ENCODE measurements around the gene MAGI2.
"Not testable (repeated sequence)": the region's sequence is repeated elsewhere in the genome, so short reads cannot be mapped to it uniquely, and the experiment has no call there.

Gene MAGI2

DNA sequence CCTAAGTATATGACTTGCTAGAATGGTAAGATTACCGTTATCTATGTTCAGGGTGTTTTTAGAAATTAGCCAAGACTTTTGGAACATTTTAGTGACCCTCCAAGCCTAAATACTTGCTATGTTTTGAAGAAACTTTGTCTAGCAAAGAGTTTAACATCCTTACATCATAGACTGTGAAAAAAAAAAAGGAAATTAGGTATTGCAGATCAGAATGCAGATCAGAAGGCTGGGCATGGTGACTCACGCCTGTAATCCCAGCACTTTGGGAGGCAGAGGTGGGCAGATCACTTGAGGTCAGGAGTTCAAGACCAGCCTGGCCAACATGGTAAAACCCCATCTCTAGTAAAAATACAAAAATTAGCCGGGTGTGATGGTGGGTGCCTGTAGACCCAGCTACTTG, 10.7 kb downstream of the MAGI2 start:
- not testable (repeated sequence) for DNase-seq

DNA sequence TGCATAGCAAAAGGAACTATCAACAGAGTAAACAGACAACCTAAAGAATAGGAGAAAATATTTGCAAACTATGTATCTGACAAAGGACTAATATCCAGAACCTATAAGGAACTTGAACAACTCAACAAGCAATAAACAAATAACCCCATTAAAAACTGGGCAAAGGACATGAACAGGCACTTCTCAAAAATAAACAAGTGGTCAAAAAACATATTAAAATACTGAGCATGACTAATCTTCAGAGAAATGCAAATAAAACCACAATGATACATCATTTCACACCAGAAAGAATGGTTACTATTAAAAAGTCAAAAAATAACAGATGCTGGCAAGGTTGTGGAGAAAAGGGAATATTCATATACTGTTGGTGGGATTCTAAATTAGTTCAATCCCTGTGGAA, 17.1 kb downstream of the MAGI2 start:
- no peak for DNase-seq

DNA sequence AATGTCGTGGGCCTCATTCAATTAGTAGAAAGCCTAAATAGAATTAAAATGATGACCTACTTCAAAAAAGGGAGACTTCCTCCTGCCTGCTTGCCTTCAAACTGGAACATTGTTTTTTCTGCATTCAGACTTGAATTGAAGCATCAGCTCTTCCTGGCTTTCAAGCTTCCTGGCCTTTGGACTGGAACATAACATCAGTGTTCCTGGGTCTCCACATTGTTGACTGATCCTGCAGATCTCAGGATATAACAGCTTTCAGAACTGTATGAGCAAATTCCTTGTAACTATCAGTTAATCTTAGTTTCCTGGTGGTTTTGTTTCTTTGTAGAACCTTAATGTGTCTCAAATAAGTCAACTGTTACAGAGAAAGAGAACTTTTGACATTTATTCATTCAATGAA, 18.6 kb downstream of the MAGI2 start:
- DNase-seq = no peak

DNA sequence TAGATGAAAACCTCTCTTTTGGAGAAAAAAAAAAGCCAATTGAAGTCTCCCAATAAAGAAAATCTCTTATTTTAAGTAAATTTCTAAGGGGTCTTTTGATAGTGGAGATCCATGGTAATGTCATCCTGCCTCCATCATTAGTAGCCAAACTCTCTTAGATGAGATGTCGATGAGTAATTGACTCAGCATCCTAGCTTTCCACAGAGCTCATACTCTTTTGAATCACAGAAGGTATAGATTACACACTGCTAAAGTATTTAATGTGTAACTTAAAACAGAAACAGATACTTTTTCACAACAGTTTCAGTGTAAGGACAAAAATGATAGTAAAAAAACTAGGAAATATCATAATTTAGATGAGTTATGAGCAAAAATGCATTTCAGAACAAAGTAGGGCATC, 19.4 kb downstream of the MAGI2 start:
- no peak for DNase-seq

DNA sequence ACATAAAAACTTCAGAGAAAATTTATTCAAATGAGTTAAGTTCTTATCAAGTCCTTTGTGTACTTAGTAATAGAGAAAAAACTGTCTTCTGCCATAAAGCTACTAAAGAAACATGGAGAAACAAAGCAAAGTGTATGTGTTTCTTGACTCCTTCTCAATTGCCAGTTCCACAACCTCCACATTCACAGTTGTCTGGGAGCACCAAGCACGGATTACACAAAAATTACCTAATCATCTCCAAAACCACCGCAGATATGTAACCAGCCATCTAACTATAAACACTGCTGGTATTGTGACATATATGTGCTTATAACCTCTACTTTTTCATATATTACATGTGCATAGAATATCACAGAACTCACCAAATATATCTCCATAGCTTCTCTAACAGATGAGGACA, 23.1 kb downstream of the MAGI2 start:
- DNase-seq = no peak

DNA sequence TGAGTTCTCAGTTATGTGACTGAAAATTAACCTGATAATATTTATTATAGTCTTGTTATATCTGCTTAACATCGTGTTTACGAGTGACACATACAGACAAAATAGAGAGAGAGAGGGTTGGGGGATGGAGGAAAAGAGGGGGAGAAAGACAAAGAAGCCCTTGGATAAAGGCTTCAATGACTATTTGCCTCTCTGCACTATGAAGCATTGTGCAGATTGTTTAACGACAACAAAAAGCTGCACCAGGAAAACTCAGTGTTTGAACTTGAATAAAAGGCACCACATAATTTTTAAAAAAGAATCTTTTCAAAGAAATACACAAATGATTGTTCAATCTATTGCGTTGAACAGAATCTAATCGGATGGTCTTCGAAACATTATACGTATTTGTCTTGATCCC, 27.8 kb downstream of the MAGI2 start:
- no peak for DNase-seq

DNA sequence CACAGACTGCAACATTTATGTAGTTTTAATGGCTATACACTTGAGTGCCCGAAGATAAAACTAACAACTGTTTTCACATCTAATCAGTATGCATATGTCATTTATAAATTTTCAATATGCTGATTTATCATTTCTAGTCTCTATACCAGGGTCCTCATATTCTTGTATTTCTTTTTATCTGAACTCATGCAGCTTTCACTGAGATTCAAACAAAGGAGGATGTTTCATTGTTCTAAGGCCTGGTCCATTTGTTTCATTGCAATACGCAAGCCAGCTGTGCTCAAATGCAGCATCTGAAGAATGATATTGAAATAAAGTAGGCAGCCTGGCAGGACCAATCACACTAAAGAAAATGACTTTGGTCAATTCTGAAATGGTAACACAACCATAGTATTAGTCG, 31.7 kb downstream of the MAGI2 start:
- DNase-seq = no peak

DNA sequence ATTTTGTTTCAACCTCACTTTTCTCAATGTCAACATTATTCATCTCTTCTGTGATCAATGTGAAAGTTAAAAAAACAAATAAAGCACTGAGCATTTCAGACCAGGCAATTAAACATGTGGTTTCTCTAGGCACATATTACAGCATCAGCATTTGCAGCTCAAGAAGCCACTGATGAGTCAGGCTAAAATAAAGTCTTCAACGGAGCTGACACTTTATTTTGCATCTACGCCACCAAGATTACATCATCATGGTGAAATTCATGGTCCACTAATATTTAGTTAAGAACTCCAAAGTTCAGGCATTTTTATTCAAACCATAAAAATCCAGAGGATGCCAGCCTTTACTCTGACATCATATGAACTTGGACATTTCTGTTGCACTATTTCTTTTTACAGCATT, 33.0 kb downstream of the MAGI2 start:
- DNase-seq = no peak

DNA sequence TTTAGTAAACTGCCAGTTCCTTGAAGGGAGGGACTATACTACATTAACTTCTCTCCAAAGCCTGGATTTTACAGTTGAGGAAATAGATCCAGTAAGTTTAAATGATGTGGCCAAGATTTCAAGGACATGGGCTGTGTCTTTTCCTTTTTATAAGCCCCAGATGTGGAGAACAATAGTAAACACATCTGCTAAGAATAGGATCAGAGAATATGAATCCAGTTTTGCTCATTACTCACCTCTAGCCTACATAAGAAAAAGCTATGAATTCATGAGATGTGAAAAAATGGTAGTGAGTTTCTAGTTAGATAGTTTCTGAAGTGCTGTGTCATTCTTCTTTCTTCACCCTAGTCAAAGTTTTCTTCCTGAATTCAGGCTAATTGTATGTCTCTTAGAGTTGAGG, 38.6 kb downstream of the MAGI2 start:
- DNase-seq = no peak

DNA sequence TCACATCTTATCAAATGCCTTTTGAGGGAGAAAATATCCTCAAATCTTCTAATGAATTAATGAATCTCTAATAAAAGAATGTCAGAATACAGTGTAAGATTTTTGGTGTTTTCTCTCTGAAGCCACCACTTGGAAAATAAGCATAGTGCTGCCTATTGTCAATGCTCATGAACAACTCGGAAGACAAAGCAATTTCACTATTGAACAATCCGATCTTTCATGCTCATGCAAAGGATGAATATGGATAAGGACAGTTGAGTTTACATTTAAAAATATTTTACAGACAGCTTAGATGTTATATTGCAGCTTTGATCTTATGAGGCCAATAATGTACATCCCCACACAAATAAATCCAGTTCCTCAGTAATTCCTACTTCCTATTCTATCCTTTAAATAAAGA, 40.6 kb downstream of the MAGI2 start:
- no peak for DNase-seq

DNA sequence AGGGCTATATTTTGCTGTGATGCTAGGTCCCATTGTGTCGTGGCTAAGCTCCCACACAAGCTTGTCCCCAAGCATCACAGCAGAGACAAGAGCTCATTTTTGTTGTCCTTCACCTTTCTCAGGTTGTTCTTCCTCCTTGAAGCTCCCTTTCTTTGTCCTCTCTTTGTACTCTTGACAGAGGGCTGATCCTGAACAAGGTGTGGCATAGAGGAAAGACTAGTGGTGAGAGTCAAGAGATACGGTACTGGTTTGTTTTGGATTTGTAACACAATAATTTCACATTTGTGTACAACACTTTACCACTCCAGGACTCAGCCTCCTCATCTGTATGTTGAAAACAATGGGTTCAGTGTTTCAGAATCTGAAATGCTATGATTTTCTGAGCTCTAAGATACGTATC, 41.0 kb downstream of the MAGI2 start:
- DNase-seq = no peak

DNA sequence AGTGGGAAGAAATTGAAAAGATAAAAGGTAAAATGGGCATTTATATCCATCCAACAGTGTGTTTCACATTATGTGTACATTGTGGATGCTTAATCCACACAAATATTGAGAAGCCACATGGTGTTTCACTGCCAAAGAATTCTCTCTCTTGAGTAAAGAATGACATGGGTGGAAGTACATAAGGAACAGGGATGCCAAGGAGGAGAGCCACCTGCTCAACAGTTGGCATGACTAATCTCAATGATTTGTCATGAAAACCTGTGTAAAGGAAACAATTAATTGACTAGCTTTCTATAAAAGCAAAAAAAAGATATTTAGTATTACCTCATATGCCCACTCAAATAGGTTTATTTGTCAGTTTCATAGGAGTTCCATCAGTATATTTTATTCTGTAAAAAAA, 43.1 kb downstream of the MAGI2 start:
- DNase-seq = no peak

DNA sequence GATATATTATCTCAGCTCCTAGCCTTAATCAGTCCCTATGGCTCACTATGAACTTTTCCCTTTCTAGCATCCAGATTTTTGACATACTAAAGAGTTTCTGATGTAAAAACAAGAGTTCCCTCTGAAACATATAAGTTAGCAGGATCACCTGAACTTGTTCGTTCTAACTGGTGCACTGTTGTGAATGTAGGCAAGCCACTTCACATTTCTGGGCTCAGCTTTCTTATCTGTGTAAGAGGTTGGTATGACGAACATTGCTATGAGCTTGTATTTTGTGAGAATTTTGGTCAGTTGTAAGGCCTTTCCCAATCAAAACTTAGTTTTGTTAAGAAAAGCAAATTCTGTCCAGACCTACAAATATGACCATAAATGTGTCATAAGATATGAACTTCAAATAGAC, 46.1 kb downstream of the MAGI2 start:
- DNase-seq = no peak

DNA sequence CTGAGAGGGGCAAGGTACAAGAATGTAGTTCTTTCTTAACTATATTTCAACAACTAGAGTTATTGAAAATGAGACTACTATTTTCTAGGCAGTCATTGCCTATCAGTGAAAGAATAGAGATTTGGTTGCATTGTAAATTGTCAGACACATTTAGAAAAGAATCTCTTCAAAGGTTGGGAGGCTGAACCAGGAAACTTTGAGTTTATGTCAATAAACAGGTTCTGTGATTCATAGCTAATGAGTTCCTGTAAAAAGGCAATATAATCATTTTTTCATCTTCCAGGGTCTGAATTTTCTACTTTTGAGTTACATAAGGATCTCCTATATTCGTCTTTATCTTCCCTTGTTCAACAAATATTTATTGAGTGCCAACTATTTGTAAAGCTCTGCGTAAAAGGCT, 47.1 kb downstream of the MAGI2 start:
- no peak for DNase-seq

DNA sequence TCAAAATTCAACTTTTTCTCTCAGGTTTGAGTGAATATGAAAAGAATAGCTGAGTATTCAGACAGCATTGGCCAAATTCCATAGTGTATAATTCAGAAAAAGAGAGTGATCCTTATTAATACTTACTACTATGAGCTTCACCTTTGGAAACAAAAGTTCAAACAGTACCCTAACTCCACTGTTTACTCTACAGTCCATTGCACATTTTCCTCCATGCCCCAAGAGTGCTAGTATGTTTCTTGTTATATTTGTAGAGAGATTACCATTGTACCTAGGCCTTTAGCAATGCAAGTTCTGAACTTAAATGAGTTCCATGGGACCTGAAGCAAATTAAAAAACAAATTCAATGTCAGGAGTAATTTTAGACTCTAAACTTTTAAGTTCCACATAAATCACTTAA, 48.1 kb downstream of the MAGI2 start:
- no peak for DNase-seq

DNA sequence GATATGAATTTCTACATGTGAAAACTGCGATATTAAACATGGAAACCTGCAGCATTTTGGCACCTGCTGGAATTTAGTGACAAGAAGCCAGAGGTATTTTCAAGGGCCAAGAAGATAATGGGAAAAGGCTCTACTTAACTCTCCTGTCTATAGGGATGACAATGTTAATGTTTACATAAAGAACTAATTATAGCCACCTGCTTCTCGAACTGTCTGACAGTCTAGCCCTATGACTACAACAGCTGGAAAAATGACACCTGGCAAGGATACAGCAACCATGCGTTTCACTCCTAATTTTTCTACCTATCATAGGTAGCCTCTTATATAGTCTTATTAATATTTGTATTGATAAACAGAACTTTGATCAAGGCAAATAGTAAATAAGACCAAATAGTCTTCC, 49.6 kb downstream of the MAGI2 start:
- DNase-seq = no peak

DNA sequence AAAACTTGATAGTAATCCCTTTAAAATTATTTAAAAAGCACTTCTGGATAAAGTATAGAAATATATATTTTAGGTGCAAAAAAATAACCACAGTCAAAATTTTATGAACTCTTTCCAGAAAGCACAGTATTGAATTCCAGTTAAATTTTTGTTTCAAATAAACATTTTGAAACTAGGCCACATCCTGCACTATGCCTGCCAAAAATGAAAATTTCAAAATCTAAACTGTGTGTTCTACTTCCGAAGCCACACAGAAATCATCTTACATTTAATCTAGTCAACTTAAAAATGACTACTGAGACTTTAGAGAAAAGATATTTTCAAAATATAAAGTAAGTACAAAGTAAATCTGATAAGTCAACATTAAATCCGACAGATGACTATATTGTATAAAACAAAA, 50.0 kb downstream of the MAGI2 start:
- DNase-seq = no peak

DNA sequence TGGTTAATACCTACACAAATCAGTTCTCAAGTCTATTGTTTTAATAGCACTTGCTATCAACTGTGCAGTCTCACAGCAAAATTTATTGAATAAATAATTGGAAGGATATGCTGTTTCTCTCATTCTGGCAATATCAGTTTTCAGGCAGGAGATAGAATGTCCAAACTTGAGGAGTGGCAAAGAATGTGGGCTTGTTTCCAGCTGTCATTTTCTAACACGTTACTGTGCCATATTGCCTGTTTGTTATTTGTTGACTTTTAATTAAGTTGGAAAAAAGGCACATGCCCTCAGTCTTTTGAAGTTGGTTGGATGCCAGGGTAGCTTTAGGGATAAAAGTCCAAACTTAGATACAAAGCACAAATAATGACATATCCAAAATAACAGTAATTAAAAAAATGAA, 52.2 kb downstream of the MAGI2 start:
- DNase-seq = no peak

DNA sequence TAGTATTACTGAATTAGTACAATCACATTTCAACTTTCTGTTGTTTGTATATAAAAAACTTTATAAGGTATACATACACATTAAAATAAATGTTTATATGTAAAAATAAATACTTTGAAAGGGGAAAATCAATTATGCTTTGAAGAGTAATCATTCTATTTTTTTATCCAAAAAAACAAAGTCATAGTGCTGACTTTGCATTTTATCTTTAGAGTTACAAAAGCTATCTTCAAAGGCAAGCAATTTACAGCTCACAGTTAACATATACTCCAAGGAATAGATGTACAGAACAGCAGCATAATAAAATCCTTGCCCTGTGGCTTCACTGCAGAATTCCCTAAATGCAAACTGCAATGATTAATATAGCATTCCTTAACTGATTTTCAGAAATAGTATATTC, 53.2 kb downstream of the MAGI2 start:
- DNase-seq = no peak

DNA sequence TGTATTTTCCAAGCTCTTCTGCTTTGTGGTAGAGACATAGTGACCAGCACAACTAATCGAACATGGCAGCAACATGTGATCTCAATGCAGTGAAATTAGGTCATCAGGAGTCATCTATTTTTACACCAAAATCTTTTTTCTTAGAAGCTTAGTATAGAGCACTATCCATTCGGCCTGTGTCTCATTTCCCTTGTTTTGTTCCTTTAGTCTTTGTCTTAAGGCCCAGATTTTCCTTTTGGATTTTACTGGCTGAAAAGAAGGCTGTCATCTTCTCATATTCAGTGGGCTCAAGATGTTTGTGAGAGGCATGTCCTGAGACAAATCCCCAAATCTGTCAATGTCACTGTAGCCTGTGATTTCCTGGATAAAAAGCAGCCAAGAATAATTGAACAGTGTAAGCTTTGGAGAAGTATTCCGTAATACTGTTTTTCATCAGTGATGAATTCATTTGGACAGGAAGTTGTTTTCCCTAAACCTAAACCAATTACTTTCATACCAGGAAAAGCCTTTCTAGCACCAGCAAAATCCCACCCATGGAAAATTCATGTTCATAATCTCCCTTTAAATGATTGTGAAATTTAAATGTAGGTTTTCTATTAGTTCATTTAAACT, 55.2 kb downstream of the MAGI2 start:
- DNase-seq = no peak

DNA sequence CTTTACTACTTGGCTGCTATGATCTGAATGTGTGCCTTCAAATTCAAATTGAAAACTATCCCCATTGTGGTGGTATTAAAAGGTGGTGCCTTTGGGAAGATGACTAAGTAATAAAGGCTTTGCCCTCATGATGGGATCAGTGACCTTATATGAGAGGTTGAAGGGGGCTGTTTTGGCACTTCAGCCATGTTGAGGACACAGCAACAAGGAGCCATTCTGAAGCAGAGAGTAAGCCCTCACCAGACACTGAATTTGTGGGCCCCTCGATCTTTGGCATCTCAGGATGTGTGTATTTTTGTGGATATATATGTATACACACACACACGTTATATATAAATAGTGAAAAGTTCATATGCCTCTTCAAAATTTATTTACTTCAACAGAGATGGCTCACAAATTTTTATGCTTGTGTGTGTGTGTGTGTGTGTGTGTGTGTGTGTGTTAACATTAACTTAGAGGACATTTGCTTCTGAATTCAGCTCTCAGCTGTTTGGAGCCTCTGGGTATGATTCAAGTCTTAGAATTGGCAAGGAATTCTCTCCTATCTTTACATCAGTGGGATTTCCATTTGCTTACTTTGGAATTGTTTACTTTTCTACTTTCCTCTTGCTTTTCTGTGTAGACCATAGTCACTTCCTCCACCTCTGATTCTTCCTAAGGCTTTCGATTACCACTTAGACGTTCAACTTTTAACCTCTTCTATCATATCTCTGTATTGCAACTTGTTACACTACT, 66.6 kb downstream of the MAGI2 start:
- no peak for DNase-seq

DNA sequence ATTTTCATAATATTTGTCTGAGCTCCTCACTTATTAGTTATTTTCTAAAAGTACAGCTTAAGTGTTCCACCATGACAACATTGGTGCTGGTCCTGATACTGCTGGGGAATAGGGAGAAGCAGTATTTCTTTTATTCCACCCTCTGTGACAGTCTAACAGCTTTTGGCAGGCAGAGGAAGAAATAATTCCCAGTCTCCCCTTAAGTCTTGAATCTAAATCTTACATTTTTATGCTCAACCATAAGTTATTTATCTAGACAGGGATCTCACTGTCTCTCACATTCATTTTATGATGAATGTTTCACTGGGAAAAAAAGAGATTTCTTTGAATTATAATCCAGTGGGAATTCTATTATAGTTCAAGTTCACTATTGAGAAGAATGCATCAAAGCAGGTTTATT, 71.5 kb downstream of the MAGI2 start:
- no peak for DNase-seq

DNA sequence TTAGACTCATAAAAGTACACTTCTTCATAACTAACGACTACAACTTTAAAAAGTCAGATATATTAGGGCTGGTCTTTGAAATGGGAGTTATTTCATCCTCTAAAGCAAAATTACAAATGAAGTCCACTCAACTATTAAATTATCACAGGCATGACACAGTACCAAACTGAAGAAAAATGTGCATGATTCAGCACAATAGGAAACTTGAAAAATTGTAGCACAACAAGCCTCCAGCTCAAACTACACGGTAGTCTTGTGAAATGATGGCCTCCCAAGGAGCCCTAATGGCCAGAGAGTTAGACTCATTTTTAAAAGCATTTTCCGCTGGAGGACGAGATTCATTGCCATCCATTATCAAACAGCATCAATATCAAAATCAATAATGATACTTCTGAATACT, 76.4 kb downstream of the MAGI2 start:
- no peak for DNase-seq

DNA sequence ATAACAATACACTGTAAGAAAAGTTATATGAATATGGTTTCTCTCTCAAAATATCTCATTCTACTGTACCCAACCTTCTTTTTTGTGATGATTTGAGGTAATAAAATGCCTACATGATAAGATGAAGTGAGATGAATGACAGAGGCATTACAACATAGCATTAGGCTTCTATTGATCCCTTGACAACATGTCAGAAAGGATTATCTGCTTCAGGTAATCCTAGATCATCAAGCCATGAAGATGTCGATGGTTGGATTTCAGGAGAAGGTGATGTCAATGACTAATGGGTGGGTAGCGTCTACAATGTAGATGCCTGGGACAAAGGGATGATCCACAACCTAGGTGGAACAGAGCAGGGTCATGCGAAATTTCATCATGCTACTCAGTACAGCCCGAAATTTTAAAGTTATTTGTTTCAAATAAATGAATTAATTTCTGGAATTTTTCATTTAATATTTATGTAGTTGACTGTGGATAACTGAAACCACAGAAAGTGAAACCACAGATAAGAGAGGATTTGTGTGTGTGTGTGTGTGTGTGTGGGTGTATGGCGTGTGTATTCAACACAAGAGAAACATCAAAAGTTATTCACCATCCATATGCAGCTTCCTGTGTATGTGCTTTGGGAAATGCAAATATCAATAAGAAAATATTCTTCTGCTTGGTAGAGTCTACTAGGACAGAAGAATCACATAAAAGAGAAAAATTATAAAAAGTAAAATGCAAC, 77.0 kb downstream of the MAGI2 start:
- DNase-seq = no peak

DNA sequence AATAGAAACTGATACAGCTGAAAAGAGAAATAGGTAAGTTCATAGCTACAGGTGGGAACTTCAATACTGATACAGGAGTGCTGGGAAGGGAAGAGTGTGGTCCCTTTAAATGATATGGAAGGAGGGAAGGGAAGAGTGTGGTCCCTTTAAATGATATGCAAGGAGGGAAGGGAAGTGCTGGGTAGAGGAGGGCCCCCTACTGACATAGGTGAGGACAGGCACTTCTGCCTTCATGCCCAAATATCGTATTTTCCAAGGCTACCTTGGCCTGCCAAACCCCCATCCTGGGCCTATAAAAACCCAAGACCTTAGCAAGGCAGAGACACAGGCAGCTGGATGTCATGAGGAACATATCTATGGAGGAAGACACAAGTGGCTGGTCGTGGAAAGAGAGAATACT, 92.3 kb downstream of the MAGI2 start:
- no peak for DNase-seq

Data from activated CD4-positive, alpha-beta T cell treated with anti-CD3 and anti-CD28 coated beads, Interleukin-2, Interleukin-6, amounts not matched to agents 100 ng/mL and 50 ng/mL, durations not matched to agents 16 hours and 8 hours (primary cell).